SIG-M5 (cell line): ENCODE measurements around the gene KLF4.

Experiments used
- DNase-seq: peaks from one replicate; lab custom pipeline; 2025; lab: John Stamatoyannopoulos, UW

KLF4 gene

DNA sequence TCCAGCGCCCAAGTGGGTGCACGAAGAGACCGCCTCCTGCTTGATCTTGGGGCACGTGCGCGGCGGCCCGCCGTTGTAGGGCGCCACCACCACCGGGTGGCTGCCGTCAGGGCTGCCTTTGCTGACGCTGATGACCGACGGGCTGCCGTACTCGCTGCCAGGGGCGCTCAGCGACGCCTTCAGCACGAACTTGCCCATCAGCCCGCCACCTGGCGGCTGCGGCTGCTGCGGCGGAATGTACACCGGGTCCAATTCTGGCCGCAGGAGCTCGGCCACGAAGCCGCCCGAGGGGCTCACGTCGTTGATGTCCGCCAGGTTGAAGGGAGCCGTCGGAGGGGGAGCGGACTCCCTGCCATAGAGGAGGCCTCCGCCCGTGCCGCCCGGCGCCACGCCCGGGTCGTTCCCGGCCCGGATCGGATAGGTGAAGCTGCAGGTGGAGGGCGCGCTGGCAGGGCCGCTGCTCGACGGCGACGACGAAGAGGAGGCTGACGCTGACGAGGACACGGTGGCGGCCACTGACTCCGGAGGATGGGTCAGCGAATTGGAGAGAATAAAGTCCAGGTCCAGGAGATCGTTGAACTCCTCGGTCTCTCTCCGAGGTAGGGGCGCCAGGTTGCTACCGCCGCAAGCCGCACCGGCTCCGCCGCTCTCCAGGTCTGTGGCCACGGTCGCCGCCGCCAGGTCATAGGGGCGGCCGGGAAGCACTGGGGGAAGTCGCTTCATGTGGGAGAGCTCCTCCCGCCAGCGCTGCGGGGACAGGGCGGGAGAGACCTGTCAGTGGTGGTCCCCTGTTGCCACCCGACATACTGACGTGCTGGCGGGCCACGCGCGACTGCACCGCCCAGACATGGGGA is 1.8 kb downstream of the KLF4 start:
- DNase-seq = no peak

DNA sequence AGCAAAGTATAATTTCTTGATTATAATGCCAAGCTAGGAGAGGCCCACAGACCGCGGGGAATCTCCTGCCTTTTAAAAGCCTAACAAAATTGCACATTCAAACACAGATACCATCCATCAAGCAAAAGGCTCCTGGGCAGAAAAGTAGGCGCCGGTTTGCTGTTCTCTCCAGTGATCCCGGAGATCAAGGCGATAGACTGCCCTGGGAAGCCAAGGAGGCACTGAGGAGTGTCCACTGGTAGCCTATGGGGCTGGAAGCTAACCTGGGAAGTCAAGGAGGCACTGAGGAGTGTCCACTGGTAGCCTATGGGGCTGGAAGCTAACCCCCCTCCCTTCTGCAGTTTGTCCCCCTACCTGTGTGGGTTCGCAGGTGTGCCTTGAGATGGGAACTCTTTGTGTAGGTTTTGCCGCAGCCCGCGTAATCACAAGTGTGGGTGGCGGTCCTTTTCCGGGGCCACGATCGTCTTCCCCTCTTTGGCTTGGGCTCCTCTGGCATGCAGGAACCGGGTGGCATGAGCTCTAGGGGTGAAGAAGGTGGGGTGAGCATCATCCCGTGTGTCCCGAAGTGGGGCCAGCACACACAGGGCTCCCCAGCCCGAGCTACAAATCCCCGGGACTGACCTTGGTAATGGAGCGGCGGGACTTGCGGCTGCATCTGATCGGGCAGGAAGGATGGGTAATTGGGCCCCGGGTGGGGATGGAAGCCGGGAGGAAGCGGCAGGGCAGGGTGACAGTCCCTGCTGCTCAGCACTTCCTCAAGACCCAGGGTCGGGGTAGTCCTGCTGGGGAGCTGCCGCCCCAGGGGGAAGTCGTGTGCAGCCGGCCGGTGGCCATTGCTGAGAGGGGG is 2.7 kb downstream of the KLF4 start:
- no peak for DNase-seq

DNA sequence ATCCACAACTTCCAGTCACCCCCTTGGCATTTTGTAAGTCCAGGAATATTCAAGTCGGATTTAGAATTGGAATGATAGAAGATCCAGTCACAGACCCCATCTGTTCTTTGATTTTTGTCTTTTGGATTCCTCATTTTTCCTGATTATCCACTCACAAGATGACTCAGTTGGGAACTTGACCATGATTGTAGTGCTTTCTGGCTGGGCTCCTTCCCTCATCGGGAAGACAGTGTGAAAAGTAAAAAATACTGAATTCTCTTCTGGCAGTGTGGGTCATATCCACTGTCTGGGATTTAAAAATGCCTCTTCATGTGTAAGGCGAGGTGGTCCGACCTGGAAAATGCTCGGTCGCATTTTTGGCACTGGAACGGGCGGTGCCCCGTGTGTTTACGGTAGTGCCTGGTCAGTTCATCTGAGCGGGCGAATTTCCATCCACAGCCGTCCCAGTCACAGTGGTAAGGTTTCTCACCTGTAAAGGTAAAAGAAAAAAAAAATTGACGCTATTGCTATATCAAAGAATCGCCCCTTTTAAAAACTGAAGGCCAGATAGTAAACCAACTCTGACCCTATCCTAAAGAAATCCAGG is 4.0 kb downstream of the KLF4 start:
- no peak for DNase-seq

DNA sequence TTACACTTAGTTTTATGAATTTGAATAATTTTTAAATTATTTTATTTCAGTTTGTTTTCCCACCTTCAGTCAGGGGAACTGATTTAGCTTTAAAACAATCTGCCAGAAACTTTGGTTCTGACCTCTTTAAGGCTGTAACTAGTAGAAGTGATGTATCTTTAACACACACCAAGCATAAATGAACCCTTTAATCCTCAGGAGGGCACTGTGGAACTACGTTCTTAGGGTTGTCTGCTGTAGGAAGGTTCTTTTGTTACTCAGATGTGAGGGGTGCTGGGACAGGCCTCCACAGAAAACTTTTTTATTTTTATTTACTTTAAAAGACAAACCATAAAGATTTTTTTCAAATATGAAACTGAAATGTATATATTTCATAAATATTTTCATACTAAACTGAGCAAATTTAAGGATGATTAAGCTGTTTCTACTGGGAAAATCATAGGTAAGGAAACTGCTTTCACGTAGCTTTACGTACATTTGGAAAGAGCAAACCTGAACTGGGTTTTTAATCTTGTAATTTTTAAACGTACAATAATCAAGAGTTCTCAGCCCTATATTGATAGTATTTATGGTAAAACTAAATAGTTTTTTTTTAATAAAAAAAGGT is 5.3 kb downstream of the KLF4 start:
- peak; percentile 31 for DNase-seq

DNA sequence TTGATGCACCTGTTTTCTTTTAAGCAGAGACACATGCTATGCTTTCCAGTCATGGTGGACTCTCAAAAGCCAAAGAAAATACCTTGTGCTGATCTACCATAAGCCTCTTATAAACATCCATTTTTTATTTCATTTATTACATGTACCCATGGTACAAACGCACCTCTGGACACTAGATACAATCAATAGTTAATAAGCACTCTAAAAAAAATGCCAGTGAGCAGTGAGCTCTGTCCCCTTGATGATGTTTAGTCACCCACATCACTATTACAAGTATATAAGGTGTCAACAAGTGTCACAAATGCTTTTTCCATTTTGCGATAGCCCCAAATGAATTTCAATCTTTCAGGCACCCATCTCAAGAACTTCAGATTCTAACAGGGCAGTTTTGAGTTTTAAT is 5.9 kb downstream of the KLF4 start:
- no peak for DNase-seq

DNA sequence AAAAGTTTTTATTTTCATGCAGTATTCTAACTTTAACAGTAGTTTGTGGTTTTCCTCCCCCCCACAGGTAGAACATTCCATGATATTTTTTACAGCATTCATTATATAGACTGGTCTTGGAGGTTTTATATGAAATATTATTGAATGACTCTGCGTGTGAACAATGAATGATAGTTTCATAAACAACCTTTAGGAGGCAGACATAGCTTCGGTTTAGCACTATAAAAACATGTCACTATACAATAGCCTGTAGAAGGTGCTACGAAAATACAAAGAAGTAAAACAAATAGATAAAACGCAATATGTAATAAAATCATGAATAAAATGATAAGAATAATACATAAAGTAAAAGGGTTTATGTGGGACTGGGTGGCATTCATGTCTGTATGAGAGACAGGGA is 8.5 kb downstream of the KLF4 start:
- DNase-seq = no peak

DNA sequence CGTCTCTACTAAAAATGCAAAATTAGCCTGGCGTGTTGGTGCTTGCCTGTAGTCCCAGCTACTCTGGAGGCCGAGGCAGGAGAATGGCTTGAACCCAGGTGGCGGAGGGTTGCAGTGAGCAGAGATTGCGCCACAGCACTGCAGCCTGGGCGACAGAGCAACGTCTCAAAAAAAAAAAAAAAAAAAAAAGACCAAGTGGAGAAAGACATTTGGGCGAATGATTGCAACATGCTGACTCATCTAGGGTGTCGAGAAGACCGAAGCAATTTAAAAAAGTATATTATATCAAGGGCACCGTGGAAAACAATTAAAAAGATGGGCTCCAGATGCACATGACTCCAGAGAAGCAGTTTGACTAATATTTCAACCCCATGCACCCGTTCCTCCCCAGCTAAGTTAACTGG is 9.2 kb downstream of the KLF4 start:
- DNase-seq = peak; percentile 42

DNA sequence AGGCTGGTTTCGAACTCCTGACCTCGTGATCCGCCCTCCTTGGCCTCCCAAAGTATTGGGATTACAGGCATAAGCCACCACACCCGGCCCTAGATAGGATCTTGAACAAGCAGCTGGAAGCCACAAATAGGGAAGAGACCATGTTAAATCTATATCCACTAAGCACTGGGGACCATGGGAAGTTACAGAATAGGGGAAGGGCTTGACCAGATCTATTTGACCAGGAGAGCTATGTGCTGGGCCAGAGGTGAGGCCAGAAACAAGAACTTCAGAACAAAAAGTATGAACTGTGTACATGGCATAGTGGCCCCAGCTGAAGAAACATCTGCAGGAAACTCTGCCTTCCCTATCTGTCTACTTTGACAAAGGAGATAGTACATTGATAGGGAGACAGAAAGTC is 10.8 kb downstream of the KLF4 start:
- DNase-seq = no peak

DNA sequence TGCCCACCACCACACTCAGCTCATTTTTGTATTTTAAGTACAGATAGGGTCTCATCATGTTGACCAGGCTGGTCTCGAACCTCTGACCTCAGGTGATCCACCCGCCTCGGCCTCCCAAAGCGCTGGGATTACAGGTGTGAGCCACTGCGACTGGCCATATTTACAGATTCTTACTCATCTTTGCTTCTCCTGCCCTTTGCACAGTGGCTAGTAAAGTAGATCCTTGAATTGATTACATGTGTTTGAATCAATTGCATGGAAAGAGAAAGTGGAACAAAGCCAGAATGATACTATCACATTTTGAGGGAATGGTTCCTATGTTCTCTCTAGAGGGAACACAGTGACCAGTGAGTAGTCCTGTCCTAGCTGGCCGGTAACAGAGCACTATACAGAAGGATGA is 15.4 kb downstream of the KLF4 start:
- no peak for DNase-seq

DNA sequence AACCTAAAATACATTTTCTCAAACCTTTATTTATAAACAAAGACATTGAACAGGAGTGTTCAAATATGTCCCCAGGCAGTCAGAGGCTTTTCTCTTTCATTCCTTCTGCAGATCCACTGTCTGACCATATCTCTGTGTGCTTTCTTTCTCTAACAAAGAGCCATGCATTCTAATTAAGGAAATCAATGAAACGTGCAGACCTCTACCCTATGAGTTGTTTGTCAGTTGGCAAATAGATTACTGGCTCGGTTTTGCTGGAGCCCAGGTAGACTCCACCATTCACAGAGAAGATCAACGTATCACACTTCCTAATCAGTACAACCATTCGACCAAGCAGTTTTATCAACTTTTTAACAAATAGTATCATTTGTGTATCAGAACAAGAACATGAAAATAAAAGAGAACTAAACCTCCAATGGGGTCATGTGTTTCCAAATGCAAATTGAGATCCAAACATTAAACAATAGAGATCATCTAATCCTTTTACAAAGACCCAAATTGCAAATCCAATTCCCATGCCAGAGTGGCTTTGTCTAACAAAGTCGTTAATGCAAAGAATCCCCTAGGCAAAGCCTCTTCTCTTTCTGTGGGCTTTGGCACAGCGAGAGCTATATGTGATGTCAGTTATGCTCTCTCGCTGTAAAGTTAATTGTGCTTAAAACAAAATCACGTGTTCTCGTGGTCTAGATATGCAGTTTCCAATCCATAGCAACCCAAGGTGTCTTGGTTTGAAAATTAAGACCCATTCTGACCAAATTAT is 16.8 kb downstream of the KLF4 start:
- no peak for DNase-seq

DNA sequence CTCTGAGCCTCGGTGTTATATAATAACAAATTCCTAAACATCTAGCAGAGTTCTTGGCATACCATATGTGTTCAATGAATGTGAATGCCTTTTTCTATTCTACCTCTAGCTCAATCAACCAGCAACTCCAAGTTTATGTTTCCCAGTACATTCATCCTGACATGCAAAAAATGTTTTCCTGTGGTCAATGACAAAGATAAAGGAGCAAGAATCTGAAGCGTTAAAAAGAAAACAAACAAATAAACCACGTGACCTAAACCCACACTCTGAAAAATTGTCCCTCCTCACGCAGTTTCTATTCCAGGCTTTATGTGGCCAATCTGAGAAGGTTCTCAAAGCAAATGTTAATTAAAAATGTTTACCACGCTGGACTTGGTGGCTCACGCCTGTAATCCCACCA is 18.0 kb downstream of the KLF4 start:
- DNase-seq = no peak

DNA sequence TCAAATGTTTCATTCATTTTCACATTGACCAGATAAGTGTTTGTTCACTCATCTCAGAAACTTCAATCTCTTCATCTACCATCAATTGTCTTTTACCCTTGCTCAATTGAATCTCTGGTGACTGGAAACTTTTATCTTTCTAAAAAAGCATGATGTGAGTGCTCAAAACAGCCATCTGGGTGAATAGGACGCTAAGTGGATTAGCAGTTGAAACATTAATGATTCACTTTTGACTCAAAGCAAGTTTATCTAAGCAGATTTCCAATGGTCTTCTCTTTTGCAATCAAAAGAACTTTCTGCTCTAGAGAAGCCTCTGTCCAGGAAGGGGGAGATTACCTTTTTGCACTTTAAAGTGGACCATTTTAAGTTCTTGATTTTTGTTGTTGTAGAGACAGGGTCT is 22.2 kb downstream of the KLF4 start:
- no peak for DNase-seq

DNA sequence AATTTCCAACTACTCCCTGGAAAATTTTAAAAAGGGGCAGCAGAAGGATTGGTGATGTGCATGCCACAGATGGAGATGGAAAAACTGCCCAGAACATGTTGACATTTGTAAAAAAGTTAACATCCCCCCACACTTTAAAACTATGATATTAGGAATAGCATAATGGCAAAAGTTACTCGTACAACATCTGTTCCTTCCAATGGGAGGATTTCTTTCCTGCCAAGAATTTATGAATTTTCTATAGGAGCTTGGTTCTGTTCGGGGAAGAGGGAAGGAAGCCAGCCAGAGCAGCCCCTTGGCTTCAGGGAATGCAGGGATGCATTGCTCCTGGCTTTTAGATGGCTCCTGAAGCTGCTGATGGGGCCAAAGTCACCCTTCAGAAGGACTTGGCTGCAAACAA is 22.7 kb downstream of the KLF4 start:
- no peak for DNase-seq

DNA sequence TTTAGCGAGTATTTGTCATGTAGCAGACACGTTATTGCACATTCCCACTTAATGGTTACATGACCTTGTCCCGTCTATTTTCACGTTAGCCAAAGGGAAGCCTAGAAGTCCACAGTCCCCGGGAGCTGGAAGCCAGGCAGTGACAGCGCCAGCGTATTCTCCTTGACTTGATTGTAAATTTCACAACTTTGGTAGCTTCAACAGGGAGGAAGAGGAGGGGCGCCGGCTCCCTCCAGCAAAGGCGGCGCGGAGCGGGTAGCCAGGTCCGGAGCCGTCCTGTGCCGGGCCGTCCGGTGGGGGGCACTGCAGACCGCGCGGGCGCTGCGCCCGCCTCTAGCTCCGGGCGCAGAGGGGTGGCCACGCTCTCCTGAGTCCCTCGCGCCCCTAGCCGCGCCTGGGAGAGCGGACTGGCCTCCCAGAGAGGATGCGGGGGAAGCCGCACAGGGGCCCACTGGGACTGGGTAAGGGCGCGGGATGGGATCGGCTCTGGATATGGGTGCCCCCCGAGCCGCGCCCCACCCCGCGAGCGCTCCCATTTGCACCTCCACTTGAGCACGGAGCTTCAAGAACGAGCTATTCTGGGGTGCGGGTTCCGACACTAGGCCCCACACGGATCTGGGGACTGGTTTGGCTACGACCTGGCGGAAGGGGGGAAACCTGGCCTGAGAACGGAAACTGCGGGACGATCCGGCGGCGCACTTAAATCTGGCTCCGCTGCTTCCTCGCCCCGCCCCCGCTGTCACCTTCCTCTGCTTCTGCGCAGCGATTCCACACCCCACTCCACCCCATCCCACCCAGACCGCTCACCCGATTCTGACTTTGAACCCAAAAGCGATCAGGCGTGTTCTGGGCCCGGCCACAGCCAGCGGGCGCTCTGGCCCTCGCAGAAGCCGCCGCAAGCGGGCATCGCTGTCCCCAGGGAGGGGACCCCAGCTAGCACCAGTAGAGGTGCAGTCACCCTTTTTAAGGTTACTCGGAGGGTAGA is 23.8 kb downstream of the KLF4 start:
- no peak for DNase-seq

DNA sequence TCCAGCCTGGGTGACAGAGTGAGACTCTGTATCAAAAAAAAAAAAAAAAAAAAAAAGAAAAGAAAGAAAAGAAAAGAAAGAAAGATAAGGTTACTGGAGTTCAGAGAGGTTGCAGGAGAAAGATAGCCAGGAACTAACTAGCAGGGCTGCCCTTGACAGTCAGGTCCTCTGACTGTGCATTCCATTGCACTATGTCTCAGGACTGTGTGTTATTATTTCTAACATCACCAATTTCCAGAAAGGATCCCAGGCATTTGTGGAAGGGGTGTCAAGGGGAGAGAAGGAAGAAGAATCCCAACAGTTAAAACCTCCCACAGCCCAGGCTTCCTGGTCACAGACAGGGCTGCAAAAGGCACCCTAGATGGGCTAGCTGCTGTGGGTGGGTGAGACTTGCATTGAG is 25.1 kb downstream of the KLF4 start:
- DNase-seq = no peak

DNA sequence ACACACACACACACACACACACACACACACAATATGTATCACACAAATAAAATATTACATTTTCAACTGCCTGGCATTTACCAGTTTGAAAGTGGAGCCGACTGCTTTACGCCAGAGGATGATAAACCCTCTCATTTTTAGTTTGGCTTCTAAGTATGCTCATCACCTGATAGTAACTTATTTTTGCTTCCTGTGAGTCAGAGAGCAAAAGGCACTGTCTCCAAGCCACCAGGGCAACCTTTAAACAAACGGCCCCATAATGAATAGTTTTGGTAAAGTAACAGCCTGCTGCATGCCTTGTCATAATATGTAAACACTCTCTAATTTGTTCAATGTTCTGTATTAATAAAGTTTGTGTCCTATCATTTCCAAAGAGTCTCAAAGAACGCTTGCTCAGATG is 26.9 kb downstream of the KLF4 start:
- DNase-seq = no peak

DNA sequence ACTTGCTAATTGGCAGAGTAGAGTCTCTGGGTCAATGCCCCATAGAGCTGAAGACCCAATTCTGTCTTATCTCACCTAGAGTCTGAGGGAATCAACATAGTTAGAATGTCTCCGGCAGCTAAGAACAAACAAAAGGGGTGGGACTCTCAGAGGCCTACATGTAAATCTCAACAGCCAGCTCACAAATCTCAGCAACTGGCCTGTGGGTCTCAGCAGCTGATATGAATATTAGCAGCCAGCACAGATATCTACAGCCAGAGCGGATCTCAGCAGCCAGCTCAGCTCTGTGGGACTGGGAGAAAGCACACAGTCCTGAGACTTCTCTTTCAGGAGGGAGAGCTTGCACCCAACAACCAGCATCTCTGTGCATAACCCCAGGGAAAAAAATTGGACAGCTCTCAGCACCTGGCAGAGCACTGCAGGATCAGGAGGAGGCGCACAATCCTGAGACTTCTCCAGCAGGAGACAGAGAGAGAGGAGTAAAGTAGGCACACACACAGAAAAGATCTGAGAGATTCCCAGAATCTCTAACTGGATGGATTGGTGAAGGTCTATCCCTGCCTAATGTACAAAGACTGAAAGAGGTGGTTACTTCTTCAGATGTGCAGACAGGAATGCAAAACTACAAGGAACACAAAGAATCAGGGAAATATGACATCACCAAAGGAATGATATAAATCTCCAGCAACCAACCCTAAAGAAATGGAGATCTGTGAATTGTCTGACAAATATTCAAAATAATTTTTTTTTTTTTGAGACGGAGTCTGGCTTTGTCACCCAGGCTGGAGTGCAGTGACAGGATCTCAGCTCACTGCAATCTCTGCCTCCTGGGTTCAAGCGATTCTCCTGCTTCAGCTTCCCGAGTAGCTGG is 29.2 kb downstream of the KLF4 start:
- DNase-seq = no peak

DNA sequence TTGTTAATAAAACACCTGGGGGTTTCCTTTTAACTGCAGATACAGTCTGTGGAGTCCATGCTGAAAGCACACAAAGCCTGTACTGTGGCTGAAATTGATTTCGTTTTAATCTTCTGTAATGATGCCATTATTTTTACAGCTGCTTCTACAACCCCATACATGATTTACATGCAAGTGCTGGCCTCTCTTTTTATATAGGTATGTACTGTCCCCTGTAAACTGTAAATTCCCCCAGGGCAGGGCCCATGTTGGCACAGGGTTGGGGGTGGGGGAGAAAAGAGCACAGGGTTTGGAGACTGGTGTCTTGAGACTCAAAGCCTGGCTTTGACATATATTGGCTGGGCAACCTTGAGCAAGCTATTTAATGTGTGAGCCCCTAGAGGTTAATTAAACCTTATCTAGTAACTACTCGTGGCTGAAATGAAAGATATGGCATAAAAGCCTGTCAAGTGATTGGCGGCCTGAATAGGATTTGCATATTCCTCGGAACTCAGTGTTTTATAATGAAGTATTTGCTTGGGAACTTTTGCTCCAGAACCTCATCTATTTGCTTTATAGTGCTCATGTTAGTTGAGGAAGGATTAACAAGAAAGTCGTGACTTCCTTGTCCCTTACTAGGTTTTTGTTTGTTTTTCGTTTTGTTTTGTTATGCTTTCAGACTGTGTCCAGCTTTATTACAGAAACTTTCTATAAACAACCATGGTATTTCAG is 34.0 kb downstream of the KLF4 start:
- DNase-seq = no peak

DNA sequence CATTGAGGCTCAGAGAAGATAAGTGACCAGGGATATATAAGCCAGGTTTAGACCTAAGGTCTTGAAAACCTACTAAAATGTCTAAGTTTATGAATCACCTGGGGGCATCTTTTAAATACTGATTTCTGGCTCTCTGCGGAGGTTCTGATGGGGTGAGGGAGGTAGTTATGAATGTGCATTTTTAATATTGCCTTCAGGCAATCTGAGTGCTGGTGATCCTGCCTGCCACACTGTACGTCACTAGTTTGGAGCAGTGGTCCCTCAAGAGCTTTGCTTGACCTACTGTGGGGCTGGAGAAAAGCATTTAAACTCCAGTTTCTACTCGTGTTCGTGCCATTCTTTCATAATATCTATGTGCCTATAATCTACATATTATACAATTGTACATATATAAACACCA is 36.1 kb downstream of the KLF4 start:
- no peak for DNase-seq
